A673 (cell line): ENCODE results near the gene NT5C.

Experiments used
- EZH2 ChIP-seq: fragments of 200-600 bp; sonication (generic); IDR thresholded peaks from 2 replicates; pipeline ENCODE4 v1.6.1; 2017; ENCODE audit warnings: borderline replicate concordance, low read depth, mild to moderate bottlenecking, mixed read lengths, antibody characterized with exemption, low read length; ENCODE audit not compliant: poor library complexity, severe bottlenecking
- TF ChIP-seq, protein P1 (sequence below): fragments of 300-800, 200-600 bp; sonication (generic); conservative IDR thresholded peaks from 2 replicates; pipeline ENCODE4 v1.5.1; 2017; ENCODE audit warnings: low read depth, mild to moderate bottlenecking, antibody characterized with exemption, low read length, moderate library complexity, mixed read lengths

DNA sequence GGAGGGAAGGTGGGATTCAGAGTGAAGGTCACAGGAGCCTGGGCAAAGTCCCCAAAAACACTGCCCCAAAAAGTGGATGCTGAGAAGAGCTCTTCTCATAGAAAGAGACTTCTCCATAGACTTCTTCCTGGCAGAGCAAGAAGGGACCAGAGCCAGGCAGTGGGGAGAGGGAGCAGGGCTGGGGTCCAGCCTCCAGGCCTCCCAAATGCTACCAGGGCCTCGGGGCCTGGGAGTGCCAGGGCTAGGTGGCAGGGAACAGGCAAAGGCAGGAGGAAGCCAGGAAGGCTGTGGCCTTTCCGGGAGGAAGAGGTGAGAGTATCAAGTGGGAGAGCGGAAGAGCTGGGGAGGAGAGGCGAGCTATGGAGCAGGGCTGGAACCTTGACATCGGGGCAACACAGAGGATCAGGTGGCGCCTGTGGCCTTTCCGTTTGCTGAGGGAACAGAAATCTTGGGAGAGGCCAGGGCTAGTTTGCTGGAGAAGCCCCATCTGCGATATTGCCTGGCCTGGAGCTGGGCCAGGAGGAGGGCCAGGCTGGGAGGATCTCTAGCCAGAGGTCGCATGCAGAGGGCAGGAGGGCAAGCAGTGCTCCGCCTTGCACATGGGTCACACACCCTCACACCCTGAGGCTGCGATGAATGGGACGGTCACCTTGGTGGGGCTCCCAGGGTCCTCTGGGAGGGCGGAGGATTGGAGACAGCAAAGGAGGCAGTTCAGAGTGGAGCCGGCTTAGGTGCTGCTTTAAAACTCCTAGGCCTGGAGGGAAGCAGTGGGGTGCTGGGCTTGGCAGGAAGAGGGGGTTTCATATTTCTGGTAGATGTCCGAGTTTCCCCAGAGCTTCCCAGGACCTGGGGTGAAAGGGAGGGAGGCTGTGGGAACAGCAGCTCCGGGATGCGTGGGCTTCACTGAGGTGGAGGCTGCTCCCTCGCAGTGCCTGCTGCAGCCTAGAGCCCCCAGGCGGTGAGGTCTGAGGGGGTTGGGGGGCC is 40.4 kb downstream of the NT5C start:
- TF ChIP-seq EZH2, result no peak
- TF ChIP-seq, protein P1, sequence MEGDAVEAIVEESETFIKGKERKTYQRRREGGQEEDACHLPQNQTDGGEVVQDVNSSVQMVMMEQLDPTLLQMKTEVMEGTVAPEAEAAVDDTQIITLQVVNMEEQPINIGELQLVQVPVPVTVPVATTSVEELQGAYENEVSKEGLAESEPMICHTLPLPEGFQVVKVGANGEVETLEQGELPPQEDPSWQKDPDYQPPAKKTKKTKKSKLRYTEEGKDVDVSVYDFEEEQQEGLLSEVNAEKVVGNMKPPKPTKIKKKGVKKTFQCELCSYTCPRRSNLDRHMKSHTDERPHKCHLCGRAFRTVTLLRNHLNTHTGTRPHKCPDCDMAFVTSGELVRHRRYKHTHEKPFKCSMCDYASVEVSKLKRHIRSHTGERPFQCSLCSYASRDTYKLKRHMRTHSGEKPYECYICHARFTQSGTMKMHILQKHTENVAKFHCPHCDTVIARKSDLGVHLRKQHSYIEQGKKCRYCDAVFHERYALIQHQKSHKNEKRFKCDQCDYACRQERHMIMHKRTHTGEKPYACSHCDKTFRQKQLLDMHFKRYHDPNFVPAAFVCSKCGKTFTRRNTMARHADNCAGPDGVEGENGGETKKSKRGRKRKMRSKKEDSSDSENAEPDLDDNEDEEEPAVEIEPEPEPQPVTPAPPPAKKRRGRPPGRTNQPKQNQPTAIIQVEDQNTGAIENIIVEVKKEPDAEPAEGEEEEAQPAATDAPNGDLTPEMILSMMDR, result no peak
